Occipital lobe (tissue), 2 donors: ENCODE measurements around the gene HOXA1. TPM values are rescaled to one million over a fixed set of nuclear protein-coding genes. Genes with fewer than 3 reads are reported as not detected.

Experiments used
- DNase-seq: peaks from one replicate; lab custom pipeline; 2025; lab: John Stamatoyannopoulos, UW
- total RNA-seq: library from RNA; depleted of rRNA; stranded (reverse); fragments of >200 nt; gene quantifications from one replicate; pipeline ENCODE4 v1.2.3, GENCODE V29; 2014

The HOXA1 gene
- total RNA-seq, 1 donor from 2014 or later: not detected

- DNase-seq: no peak
Observed at GRCh38 chr7:27092819-27093110, 3.0 kb downstream of the HOXA1 start.

GRCh38 chr7:27091941-27092818 is 3.6 kb downstream of the HOXA1 start:
- no peak for DNase-seq

GRCh38 chr7:27091105-27091504 is 4.7 kb downstream of the HOXA1 start:
- DNase-seq: no peak

GRCh38 chr7:27088002-27088922 is 7.5 kb downstream of the HOXA1 start:
- DNase-seq: no peak

GRCh38 chr7:27083646-27084045 is 12.2 kb downstream of the HOXA1 start:
- DNase-seq: no peak

GRCh38 chr7:27082171-27082570 is 13.6 kb downstream of the HOXA1 start:
- no peak for DNase-seq

- no peak for DNase-seq
Observed at GRCh38 chr7:27080844-27081436, 14.9 kb downstream of the HOXA1 start.

- DNase-seq: no peak
Observed at GRCh38 chr7:27079234-27079975, 16.4 kb downstream of the HOXA1 start.

- no peak for DNase-seq
Observed at GRCh38 chr7:27078616-27079233, 17.1 kb downstream of the HOXA1 start.

- DNase-seq: no peak
Observed at GRCh38 chr7:27073076-27073475, 22.7 kb downstream of the HOXA1 start.

- DNase-seq: no peak
Observed at GRCh38 chr7:27071622-27072390, 24.0 kb downstream of the HOXA1 start.

GRCh38 chr7:27068259-27068658 is 27.5 kb downstream of the HOXA1 start:
- no peak for DNase-seq

GRCh38 chr7:27066148-27066547 is 29.7 kb downstream of the HOXA1 start:
- no peak for DNase-seq

- DNase-seq: no peak
Observed at GRCh38 chr7:27065709-27066108, 30.1 kb downstream of the HOXA1 start.

GRCh38 chr7:27064661-27065060 is 31.1 kb downstream of the HOXA1 start:
- no peak for DNase-seq

- no peak for DNase-seq
Observed at GRCh38 chr7:27064159-27064558, 31.6 kb downstream of the HOXA1 start.

- DNase-seq: no peak
Observed at GRCh38 chr7:27062946-27063345, 32.9 kb downstream of the HOXA1 start.

GRCh38 chr7:27053153-27053552 is 42.6 kb downstream of the HOXA1 start:
- no peak for DNase-seq

GRCh38 chr7:27051451-27051850 is 44.3 kb downstream of the HOXA1 start:
- no peak for DNase-seq

GRCh38 chr7:27048438-27048837 is 47.4 kb downstream of the HOXA1 start:
- DNase-seq: no peak
